A549 (cell line): Measurements from ENCODE around the gene HNRNPH1.

Experiments used
- CEBPB ChIP-seq, 2 experiments: fragments of >200 bp in 1 of 2; sonication (Bioruptor Twin) in 1 of 2; formaldehyde crosslinking in 1 of 2; IDR thresholded peaks; 2 replicates each; pipeline ENCODE4 v1.6.1; 2012 to 2016
- CTCF ChIP-seq: fragments of >200 bp; sonication (Bioruptor Twin); formaldehyde crosslinking; IDR thresholded peaks from 3 replicates; pipeline ENCODE4 v1.5.1; 2016
- JUN ChIP-seq, 2 experiments: fragments of >200 bp; sonication (Bioruptor Twin); formaldehyde crosslinking; IDR thresholded peaks; 2 replicates in 1 of 2; 3 replicates in 1 of 2; pipeline ENCODE4 v1.6.1; 2016 to 2017
- RAD21 ChIP-seq, 2 experiments: fragments of >200 bp in 1 of 2; sonication (Bioruptor Twin) in 1 of 2; formaldehyde crosslinking in 1 of 2; IDR thresholded peaks in 1 of 2; conservative IDR thresholded peaks in 1 of 2; 2 replicates in 1 of 2; 3 replicates in 1 of 2; pipeline ENCODE4 v1.6.1; 2012 to 2018; ENCODE audit warnings: inconsistent platforms in 1 of 2
- SMC3 ChIP-seq: fragments of >200 bp; sonication (Bioruptor Twin); formaldehyde crosslinking; IDR thresholded peaks from 3 replicates; pipeline ENCODE4 v1.6.1; 2018; ENCODE audit warnings: inconsistent platforms

- no peak for TF ChIP-seq CTCF
- TF ChIP-seq JUN (IDR thresholded peaks at IDR 0.05) = no peak
- no peak for TF ChIP-seq SMC3
- TF ChIP-seq RAD21 (conservative IDR thresholded peaks at IDR 0.05 in 1 of 2, IDR thresholded peaks at IDR 0.05 in 1 of 2) = no peak
- no peak for TF ChIP-seq CEBPB (IDR thresholded peaks at IDR 0.05)
Measured at GRCh38 chr5:179614745-179615144, 8.7 kb downstream of the HNRNPH1 start.
